22Rv1 (cell line): ENCODE data around the gene RBM4B.

Source experiments
- H3K27ac ChIP-seq: fragments of 450-650 bp; 2 replicates; pipeline ENCODE4 v1.5.1; 2017
- ZFX ChIP-seq: fragments of 450-650 bp; IDR thresholded peaks from 2 replicates; pipeline ENCODE4 v1.6.1; 2017; ENCODE audit warnings: antibody characterized with exemption, borderline replicate concordance
- TF ChIP-seq, protein P1 (sequence below): fragments of 450-650 bp; IDR thresholded peaks from 2 replicates; pipeline ENCODE4 v1.5.1; 2017; ENCODE audit warnings: mild to moderate bottlenecking

The RBM4B gene

DNA sequence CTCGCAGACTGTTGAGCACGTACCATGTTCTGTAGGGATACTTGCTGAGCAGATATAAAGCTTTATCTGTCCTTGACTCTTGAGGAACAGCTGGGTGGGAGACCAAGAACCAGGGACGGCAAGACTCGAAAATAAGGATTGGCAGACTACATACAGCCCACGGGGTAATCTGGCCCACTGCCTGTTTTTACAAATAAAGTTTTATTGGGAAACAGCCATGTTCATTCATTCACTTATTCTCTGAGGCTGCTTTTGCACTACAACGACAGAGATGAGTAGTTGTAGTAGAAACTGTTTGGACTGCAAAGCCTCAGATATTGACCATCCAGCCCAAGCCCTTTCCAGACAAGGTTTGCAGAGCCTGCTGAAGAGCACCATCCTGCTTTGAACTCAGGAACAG, 20.3 kb upstream of the RBM4B start:
- H3K27ac ChIP-seq, result no peak overlapping the region
- TF ChIP-seq ZFX, result no peak
- TF ChIP-seq, protein P1, sequence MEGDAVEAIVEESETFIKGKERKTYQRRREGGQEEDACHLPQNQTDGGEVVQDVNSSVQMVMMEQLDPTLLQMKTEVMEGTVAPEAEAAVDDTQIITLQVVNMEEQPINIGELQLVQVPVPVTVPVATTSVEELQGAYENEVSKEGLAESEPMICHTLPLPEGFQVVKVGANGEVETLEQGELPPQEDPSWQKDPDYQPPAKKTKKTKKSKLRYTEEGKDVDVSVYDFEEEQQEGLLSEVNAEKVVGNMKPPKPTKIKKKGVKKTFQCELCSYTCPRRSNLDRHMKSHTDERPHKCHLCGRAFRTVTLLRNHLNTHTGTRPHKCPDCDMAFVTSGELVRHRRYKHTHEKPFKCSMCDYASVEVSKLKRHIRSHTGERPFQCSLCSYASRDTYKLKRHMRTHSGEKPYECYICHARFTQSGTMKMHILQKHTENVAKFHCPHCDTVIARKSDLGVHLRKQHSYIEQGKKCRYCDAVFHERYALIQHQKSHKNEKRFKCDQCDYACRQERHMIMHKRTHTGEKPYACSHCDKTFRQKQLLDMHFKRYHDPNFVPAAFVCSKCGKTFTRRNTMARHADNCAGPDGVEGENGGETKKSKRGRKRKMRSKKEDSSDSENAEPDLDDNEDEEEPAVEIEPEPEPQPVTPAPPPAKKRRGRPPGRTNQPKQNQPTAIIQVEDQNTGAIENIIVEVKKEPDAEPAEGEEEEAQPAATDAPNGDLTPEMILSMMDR, result no peak

DNA sequence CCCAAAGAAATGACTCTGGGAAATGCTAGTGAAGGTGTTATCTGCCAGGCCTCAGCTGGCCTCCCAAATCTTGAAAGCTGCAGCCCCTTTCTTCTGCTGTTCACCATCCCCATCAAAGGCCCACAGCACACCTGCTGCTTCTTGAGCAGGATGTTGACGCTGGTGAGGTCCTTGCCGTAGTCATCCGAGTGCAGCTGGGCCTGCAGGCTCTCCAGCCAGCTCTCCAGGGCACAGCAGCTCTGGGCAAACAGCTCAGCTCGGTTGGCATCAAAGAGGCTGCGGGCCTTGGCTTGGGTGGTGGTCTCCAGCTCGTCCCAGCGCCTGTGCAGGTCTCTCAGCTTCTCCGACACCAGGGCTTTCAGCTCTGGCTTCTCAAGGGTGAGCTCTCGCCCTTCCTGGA, 18.5 kb upstream of the RBM4B start:
- TF ChIP-seq ZFX, result no peak
- TF ChIP-seq, protein P1, result no peak
- no peak overlapping the region for H3K27ac ChIP-seq

DNA sequence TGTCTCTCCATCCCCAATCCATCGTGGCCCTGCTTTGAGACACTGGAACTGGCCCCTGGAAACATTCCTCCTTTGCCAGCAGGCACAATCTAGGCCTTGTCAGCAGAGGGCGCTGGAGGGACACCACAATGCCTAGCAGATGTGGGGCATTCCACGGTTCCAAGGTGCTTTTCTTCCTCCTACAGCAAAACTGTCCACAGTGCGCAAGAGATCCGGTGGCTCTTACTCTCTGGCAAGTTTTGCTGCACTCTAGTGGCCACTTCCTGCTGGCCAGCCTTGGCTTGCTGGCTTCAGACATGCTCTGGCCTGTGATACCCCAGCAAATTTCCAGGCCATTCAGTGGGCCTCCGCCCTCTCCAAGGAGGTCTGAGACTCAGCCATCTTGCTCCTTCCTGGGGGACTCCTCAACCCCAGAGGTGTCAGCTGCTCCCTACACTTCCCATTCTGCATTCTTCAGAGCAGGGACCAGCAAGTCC, 17.1 kb upstream of the RBM4B start:
- H3K27ac ChIP-seq, result no peak overlapping the region
- no peak for TF ChIP-seq ZFX
- TF ChIP-seq, protein P1, result peak; percentile 98

DNA sequence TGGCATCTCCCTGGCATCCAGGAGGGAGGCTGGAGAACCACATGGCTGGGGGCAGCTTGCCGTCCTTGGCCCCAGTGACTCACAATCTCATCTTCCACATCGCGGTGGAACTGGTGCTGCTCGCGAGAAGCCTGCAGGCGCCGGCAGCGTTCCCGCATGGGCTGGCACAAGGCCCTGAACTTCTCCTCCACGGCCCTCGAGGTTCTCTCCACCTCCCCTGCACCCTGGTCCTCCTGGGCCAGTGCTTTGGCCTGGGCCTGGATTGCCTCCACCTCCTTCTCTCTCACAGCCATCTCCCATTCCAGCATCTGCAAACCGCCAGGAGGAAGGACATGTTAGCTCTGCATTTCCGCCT, 16.3 kb upstream of the RBM4B start:
- TF ChIP-seq, protein P1, result no peak
- TF ChIP-seq ZFX, result no peak

DNA sequence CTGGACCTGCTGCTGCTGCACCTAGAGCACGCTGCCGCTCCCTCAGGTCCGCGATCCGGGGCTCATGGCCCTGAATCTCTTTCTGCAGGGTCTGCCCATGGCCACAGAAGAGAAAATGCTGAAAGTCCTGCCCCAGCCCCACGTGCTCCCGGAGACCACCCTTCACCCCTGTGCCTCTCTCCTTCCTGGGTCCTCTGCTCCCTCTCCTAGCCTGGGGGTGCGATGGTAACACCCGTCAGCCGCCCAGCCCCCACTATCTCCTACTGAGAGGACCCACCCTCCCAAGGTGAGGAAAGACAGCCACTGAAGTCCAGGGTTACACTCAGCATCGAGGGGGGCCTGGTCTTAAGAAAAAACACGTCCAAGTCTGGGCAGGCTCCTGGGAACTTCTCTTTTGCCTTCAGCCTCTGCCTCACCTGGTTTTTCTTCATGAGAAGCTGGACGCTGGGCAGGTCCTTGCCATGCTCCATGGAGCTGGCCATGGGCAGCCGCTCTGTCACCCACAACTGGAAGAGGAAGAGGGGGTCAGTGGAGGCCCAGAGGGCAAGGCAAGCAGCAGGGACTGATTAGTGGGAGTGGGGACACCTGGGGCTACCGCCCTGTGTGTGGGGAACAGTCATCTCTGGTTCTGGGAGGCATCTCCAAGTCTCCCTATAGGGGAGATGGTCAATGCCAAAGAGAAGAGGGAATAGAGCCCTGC, 15.8 kb upstream of the RBM4B start:
- no peak overlapping the region for H3K27ac ChIP-seq

More for the DNA sequence above, 16.3 kb upstream of the RBM4B start:
- H3K27ac ChIP-seq, result no peak overlapping the region

DNA sequence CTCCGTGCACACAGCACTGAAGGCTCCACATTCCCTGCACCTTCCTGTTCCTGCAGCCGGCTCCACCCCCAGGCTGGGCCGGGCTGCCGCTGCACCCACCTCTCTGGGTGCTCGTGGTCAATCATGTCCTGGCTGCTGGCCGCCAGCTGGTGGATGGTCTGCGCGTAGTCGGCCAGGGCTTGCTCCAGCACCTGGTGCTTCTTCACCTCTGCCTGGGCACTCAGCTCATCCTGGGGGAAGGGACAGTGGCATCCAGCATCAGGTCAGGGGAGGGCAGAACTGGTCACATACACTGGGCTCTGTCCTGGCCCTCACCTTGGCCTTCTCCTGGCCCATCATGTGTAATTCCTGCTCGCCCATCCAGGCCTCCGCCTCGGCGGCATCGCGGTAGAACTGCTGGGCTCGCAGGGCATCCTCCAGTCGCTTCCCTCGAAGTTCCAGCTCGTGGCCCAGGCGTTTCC, 15.2 kb upstream of the RBM4B start:
- TF ChIP-seq, protein P1, result no peak
- no peak for TF ChIP-seq ZFX

More for the DNA sequence above, 15.8 kb upstream of the RBM4B start:
- no peak for TF ChIP-seq ZFX
- TF ChIP-seq, protein P1, result no peak

DNA sequence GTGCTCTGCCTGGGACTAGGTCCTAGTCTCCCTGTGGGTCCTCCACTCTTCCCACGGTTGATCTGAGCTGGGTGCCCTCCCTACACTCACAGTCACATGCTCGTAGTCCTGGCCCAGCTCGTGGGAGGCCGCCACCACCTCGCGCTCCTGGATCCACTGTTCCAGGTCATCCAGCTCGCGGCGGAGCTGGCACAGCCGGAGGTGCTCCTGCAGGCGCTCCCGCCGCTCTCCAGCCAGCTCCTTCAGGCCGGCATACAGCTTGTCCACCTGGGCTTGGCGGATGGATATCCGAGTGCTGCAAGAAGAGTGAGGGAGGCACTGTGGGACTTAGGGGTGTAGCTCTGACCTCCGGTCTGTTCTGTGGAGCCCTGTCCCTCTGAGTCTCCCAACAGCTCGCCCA, 14.8 kb upstream of the RBM4B start:
- H3K27ac ChIP-seq, result no peak overlapping the region

More for the DNA sequence above, 15.2 kb upstream of the RBM4B start:
- no peak overlapping the region for H3K27ac ChIP-seq

More for the DNA sequence above, 14.8 kb upstream of the RBM4B start:
- TF ChIP-seq, protein P1, result no peak
- TF ChIP-seq ZFX, result no peak
